T-helper 2 cell treated with Interferon-gamma antibody and Interleukin-4, amounts not matched to agents 5 μg/mL and 100 μg/mL, for 36 hours (primary cell): ENCODE measurements around the gene CDX1.
A peak's percentile ranks its signal among the peaks of the same experiment; 100 is the strongest.

ENCODE experiments used
- DNase-seq: peaks from one replicate; pipeline ENCODE4 v3.0.0; 2021; ENCODE audit warnings: low spot score
- H3K27ac Mint-ChIP-seq: one replicate; pipeline ENCODE4 v1.8.0; 2021; ENCODE audit warnings: mild to moderate bottlenecking, mixed read lengths
- H3K27me3 Mint-ChIP-seq: one replicate; pipeline ENCODE4 v1.8.0; 2021; ENCODE audit warnings: low read depth, mixed read lengths
- H3K36me3 Mint-ChIP-seq: one replicate; pipeline ENCODE4 v1.8.0; 2021; ENCODE audit warnings: low read depth, mixed read lengths
- H3K4me1 Mint-ChIP-seq: one replicate; pipeline ENCODE4 v1.8.0; 2021; ENCODE audit warnings: low read depth, mixed read lengths
- H3K4me3 Mint-ChIP-seq: one replicate; pipeline ENCODE4 v1.8.0; 2022; ENCODE audit warnings: mild to moderate bottlenecking, moderate library complexity, mixed read lengths
- H3K9me3 Mint-ChIP-seq: one replicate; pipeline ENCODE4 v1.8.0; 2021; ENCODE audit warnings: mixed read lengths

Gene CDX1

DNA sequence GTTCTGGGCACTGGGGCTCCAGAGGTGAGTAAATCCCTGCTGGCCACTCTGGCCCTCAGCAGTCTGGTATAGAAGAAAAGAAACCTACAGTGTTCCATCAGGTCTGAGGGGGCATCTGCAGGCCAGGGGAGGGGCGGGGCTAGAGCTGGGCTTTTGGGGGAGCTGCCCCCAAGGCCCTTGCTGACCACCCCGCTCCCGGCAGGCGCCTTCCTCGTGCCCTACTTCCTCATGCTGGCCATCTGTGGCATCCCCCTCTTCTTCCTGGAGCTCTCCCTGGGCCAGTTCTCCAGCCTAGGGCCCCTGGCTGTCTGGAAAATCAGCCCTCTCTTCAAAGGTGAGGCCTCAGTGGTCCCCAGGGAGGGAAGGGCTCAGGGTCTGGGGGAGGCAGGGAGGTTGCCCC lies 29.9 kb downstream of the CDX1 start:
- H3K27ac Mint-ChIP-seq = no peak overlapping the region
- no peak for DNase-seq
- H3K27me3 Mint-ChIP-seq = peaks cover 2% of the 10 kb centered on the region
- H3K4me3 Mint-ChIP-seq = no peak overlapping the region
- no peaks in the 10 kb centered on the region for H3K36me3 Mint-ChIP-seq
- H3K4me1 Mint-ChIP-seq = no peaks in the 10 kb centered on the region
- no peaks in the 10 kb centered on the region for H3K9me3 Mint-ChIP-seq

DNA sequence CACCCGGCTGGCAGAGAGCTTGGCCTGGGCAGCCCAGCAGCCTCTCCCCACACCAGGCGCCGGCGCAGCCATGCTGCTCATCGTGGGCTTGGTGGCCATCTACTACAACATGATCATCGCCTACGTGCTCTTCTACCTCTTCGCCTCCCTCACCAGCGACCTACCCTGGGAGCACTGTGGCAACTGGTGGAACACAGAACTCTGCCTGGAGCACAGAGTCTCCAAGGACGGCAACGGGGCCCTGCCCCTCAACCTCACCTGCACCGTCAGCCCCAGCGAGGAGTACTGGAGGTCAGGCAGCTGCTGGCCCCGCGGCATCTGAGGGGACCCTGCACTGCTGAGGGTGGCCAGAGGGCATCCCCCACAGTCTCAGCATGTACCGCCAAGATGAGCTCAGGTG lies 30.4 kb downstream of the CDX1 start:
- Mint-ChIP-seq H3K27ac (no peak overlapping the region), H3K4me1 (no peaks in the 10 kb centered on the region)
- DNase-seq = no peak

DNA sequence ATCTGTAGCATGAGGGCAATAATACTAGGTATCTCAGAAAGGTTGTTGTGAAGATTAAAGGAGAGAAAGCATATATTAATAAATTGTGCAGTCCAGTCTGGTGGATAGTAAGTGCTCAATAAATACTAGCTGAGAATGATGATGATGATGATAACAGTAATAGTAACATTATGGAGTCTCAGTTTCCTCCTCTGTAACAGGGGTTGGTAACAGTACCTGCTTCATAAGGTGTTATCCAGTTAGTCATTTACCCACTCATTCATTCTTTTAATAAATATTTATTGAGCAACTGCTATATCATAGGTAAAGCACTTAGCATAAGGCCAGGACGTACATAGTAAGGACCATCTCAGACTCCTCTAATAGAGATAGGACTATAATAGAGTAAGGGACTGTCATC lies 30.9 kb downstream of the CDX1 start:
- H3K4me3 Mint-ChIP-seq = no peak overlapping the region
- H3K9me3 Mint-ChIP-seq = no peaks in the 10 kb centered on the region
- no peak overlapping the region for H3K27ac Mint-ChIP-seq
- H3K36me3 Mint-ChIP-seq = no peaks in the 10 kb centered on the region
- no peaks in the 10 kb centered on the region for H3K27me3 Mint-ChIP-seq
- no peaks in the 10 kb centered on the region for H3K4me1 Mint-ChIP-seq
- no peak for DNase-seq

More for the DNA sequence above, 30.4 kb downstream of the CDX1 start:
- Mint-ChIP-seq H3K9me3 (no peaks in the 10 kb centered on the region), H3K4me3 (no peak overlapping the region), H3K27me3 (no peaks in the 10 kb centered on the region), H3K36me3 (no peaks in the 10 kb centered on the region)

DNA sequence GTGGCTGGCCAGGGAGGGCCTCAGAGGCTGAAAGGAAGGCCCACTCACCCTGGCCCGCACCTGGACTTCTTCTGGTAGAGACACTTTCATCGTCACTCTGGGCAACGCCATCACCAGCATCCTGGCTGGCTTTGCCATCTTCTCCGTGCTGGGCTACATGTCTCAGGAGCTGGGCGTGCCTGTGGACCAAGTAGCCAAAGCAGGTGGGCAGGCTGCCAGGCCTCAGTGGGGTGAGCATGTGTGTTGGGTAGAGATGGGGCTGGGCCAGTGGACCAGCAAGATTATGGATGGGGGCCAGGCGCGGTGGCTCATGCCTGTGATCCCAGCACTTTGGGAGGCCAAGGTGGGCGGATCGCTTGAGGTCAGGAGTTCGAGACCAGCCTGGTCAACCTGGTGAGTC lies 35.9 kb downstream of the CDX1 start:
- no peak for DNase-seq
- peaks cover 3% of the 10 kb centered on the region for H3K27me3 Mint-ChIP-seq
- H3K9me3 Mint-ChIP-seq = no peaks in the 10 kb centered on the region
- no peaks in the 10 kb centered on the region for H3K4me1 Mint-ChIP-seq
- no peak overlapping the region for H3K27ac Mint-ChIP-seq
- no peak overlapping the region for H3K4me3 Mint-ChIP-seq
- H3K36me3 Mint-ChIP-seq = no peaks in the 10 kb centered on the region

DNA sequence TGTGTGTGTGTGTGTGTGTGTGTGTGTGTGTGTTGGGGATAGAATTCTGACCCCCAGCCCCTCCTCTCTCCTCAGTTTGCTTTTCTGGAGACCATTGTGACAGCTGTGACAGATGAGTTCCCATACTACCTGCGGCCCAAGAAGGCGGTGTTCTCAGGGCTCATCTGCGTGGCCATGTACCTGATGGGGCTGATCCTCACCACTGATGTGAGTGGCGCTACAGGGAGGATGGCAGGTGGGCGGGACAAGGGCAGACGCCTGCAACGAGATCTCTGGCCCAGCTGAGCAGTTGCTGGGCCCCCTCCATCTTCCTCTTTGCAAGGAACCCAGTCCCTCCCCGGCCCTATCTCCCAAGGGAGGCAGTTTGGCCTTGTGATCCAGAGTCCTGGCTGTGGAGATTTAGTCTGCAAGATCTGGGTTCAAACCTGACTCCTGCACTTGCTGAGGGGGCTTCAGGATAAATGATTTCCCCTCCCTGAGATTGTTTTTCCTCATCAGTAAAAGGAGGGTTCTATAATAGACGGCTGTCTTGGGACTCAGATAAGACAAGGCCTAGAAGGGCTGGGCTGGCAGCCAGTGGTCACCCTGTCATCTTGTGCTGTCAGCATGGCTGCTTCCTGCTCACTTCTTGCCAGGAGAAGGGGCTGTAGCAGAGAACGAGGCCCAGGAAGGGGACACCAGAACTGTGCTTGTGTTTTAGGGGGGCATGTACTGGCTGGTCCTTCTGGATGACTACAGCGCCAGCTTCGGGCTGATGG lies 37.4 kb downstream of the CDX1 start:
- Mint-ChIP-seq H3K9me3 (no peaks in the 10 kb centered on the region), H3K4me1 (peaks cover 2% of the 10 kb centered on the region), H3K4me3 (no peak overlapping the region), H3K27me3 (peaks cover 14% of the 10 kb centered on the region), H3K27ac (no peak overlapping the region), H3K36me3 (no peaks in the 10 kb centered on the region)
- DNase-seq = no peak

DNA sequence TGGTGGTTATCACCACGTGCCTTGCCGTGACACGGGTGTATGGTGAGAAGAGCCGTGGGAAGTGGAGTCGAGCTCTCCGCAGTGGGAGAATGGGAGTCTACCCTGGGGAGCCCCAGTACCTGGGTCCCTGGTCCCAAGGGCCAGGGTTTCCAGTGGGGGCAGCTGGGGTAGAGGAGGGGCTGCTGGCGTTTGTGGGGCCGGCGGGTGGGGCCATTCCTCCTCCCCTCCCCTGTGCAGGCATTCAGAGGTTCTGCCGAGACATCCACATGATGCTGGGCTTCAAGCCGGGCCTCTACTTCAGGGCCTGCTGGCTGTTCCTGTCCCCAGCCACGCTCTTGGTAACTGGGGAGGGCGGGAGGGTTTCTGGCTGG lies 38.0 kb downstream of the CDX1 start:
- no peaks in the 10 kb centered on the region for H3K9me3 Mint-ChIP-seq
- no peak for DNase-seq
- H3K36me3 Mint-ChIP-seq = no peaks in the 10 kb centered on the region
- no peak overlapping the region for H3K4me3 Mint-ChIP-seq
- H3K27ac Mint-ChIP-seq = no peak overlapping the region
- peaks cover 14% of the 10 kb centered on the region for H3K27me3 Mint-ChIP-seq
- peaks cover 5% of the 10 kb centered on the region for H3K4me1 Mint-ChIP-seq

DNA sequence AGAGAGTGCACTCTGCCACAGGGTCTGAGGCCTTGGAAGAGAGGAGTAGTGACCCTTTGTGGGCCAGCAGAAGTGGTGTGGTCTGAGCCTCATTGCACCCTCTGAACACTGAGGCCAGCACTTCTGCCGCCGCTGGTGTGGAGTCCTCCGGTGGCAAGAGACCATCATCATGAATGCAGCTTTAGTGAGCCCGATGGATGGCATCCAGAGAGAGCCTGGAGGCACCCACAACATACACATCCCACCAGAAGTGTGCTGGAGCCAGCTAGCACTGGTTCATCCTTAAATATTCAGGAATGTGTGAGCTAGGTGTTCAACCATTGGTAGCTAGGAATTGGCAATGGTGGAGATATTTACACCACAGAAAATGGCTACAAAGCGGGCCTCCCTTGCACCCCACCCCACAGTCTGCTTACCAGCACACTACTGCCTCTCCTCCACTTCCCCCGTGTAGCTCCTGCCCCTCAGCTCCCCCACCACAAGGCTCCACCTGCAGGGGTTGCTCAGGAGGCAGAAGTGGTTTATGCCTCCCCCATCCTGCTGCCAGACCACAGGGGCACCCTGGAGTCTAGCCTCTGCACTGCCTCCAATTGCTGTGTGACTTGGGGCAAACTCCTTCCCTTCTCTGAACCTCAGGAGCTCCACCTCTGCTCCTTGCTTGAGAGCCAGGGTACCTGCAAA lies 39.7 kb downstream of the CDX1 start:
- no peaks in the 10 kb centered on the region for H3K9me3 Mint-ChIP-seq
- H3K4me3 Mint-ChIP-seq = no peak overlapping the region
- peaks cover 5% of the 10 kb centered on the region for H3K4me1 Mint-ChIP-seq
- H3K27ac Mint-ChIP-seq = no peak overlapping the region
- DNase-seq = no peak
- peaks cover 14% of the 10 kb centered on the region for H3K27me3 Mint-ChIP-seq
- H3K36me3 Mint-ChIP-seq = no peaks in the 10 kb centered on the region

DNA sequence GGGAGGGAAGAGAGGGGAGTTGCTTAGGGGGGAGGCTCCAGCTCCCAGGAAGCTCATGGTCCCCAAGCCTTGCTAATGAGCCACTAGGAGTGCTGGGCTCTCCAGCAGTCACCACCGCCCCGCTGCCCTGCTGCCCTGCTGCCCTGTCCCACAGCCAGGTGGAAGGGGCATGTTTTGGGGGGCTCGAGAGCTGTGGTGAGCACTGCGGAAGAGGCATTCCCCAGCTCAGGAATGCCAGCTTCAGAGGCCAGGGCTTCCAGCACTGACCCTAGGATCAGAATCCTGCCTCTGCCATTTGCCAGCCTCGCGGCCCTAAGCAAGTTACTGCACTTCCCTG lies 40.2 kb downstream of the CDX1 start:
- Mint-ChIP-seq H3K9me3 (no peaks in the 10 kb centered on the region), H3K36me3 (no peaks in the 10 kb centered on the region), H3K27me3 (peaks cover 14% of the 10 kb centered on the region), H3K4me1 (peaks cover 5% of the 10 kb centered on the region), H3K4me3 (no peak overlapping the region), H3K27ac (no peak overlapping the region)
- DNase-seq = no peak

DNA sequence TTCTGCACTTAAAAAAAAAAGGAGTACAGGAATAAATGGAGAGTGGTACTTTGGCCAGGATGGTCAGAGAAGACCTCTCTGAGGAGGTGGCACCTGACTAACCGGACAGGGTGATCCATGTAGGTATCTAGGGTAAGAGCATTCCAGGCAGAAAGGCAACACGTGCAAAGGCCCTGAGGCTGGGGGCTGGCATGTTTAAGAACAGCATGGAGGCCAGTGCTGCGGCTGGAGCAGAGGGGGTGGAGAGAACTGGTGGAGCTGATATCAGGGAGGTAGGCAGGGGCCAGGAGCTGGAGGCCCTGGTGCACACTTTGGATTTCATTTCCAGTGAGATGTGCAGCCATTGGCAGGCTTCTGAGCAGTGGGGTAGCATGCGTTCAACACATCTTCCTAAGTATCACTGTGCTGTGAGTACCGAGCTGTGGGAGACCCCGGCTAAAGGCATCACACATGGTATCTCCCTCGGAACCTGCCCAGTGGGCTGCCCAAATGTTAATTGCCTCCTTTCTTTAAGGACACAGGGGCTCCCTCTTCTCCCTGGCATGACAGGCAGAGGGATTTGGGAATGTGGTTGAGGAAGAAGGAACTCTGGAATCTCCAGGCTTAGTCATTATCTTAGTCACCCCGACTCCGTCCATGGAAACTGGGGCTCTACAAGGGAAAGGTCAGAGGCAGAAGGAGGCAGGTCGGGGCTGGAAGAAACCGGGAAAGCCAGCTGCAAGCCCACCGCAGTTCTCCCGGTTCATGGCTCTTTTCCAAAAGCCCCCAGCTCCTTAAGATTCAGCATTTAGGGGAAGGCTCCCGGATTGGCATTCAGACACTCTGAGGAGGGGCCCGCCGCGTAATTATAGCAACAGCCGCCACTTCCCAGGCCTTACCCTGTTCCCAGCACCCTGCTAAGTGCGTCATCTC lies 41.9 kb downstream of the CDX1 start:
- H3K4me3 Mint-ChIP-seq = no peak overlapping the region
- H3K27me3 Mint-ChIP-seq = peaks cover 14% of the 10 kb centered on the region
- H3K36me3 Mint-ChIP-seq = no peaks in the 10 kb centered on the region
- no peaks in the 10 kb centered on the region for H3K9me3 Mint-ChIP-seq
- no peak overlapping the region for H3K27ac Mint-ChIP-seq
- peaks cover 5% of the 10 kb centered on the region for H3K4me1 Mint-ChIP-seq
- DNase-seq = no peak

DNA sequence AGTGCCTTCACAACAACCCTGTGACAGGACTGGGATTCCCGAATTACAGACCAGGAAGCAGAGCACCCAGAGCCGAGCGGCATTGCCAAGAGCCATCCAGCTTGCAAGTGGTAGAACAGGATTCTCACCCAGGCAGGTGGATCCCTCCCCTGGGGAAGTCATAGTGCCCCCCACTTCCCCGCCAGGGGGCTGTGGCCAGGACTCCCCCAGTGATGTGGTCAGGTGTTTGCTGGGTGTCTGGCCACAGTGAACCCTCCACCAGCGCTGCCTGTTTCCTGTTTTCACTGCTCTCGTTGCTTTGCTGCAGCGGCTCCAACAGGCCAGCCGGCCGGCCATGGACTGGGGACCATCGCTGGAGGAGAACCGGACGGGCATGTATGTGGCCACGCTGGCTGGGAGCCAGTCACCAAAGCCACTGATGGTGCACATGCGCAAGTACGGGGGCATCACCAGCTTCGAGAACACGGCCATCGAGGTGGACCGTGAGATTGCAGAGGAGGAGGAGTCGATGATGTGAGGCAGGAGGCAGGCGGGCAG lies 42.6 kb downstream of the CDX1 start:
- Mint-ChIP-seq H3K4me1 (peaks cover 5% of the 10 kb centered on the region), H3K27ac (no peak overlapping the region)
- DNase-seq = peak; percentile 5

DNA sequence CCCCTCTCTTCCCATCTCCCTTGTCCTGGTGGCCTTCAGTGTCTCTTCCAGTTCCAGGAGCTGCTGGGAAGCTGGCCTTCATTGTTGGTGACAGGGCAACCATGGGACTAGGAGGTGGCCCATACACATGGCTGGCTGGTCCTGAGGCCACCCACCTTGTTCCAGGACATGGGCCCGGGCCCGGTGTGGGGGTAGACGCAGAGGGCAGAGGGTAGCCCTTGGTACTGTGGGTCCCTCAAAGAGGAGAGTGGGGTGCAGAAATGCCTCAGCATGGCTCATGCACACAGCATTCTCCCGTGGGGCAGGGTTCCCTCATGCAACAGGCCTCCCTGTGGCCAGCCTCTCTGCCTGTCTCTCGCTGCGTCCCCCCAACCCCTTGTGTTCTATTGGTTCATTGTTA lies 44.1 kb downstream of the CDX1 start:
- Mint-ChIP-seq H3K27me3 (peaks cover 14% of the 10 kb centered on the region), H3K4me3 (no peak overlapping the region), H3K27ac (no peak overlapping the region), H3K4me1 (peaks cover 5% of the 10 kb centered on the region), H3K9me3 (no peaks in the 10 kb centered on the region), H3K36me3 (no peaks in the 10 kb centered on the region)
- DNase-seq = no peak

More for the DNA sequence above, 42.6 kb downstream of the CDX1 start:
- H3K4me3 Mint-ChIP-seq = no peak overlapping the region
- H3K36me3 Mint-ChIP-seq = no peaks in the 10 kb centered on the region
- H3K27me3 Mint-ChIP-seq = peaks cover 14% of the 10 kb centered on the region
- no peaks in the 10 kb centered on the region for H3K9me3 Mint-ChIP-seq

DNA sequence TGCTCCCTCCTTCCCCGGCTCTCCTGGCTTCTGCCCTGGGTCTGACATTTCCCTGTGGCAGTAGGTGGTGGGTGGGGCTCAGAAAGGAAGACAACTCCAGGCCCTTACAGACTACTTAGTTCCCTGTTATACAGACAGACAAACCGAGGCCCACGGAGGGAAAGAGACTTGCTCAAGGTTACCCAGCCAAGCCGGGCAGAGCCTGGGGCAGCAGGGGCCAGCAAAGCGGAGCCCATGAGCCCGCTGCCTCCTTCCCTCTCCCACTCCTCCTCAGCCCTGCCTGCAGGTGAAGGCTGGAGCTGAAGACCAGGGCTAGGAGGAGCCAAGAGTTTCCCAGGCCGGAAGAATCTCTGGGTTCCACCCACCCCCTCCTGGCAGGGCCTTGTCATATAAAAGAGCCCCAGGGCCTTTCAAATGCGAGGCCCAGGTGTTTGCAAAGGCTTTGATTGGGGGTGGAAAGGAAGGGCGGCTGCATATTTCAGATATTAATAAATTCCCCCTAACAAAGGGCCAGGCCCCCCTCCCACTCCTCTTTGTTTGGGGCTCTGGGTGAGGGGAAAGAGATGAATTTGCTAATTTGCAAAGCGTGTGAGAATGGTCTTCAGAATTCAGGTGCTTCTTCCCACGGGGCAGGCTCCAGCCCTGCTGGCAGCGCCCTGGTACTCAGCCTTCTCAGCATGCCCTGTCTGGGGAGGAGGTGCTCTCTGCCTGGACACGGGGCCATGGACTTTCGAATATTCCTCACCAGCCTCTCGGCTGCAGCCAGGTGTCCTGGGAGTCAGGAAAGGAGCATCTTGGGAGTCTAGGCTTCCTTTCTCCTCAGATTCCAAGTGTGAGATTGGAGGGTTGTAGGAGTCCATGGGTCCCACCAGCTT lies 44.8 kb downstream of the CDX1 start:
- no peak overlapping the region for H3K4me3 Mint-ChIP-seq
- peaks cover 14% of the 10 kb centered on the region for H3K27me3 Mint-ChIP-seq
- H3K36me3 Mint-ChIP-seq = no peaks in the 10 kb centered on the region
- peaks cover 5% of the 10 kb centered on the region for H3K4me1 Mint-ChIP-seq
- H3K9me3 Mint-ChIP-seq = no peaks in the 10 kb centered on the region
- H3K27ac Mint-ChIP-seq = no peak overlapping the region
- DNase-seq = no peak

DNA sequence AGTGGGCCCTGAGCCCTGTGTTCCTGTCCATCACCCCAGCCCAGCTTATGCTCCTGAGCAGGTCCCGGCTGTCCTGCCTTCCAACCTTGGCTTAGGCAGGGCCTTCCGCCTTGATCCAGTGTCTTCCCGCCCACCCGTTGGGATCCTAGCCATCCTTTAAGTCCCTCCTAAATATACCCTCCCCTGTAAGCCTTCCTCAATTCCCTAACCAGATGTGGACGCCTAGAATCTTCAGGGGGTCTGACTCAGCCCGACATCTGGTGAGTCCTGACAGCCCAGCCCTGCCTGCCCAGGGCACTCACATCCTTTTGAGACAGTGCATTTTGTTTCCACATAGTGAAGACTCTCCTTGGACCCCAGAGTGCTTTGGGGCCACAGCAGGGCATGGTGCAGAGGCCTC lies 47.0 kb downstream of the CDX1 start:
- peaks cover 6% of the 10 kb centered on the region for H3K4me1 Mint-ChIP-seq
- no peaks in the 10 kb centered on the region for H3K36me3 Mint-ChIP-seq
- DNase-seq = no peak
- H3K27ac Mint-ChIP-seq = no peak overlapping the region
- peaks cover 5% of the 10 kb centered on the region for H3K27me3 Mint-ChIP-seq
- no peak overlapping the region for H3K4me3 Mint-ChIP-seq
- H3K9me3 Mint-ChIP-seq = no peaks in the 10 kb centered on the region
